Ramos (cell line): ENCODE measurements around the gene ZNHIT6.

Source experiments
- in situ Hi-C: fragments of 300-500 bp; cut with MboI; formaldehyde crosslinking; loops from one replicate; pipeline ENCODE4 v1.14.3; 2022; ENCODE audit warnings: low sequenced_read_pairs; ENCODE audit not compliant: unreplicated experiment

ZNHIT6 gene

GRCh38 chr1:85626818-85627217 is 81.4 kb downstream of the ZNHIT6 start:
- in situ Hi-C loops: no loop called here

GRCh38 chr1:85624361-85624760 is 83.9 kb downstream of the ZNHIT6 start:
- in situ Hi-C loops: no loop called here

- in situ Hi-C loops: no loop called here
These were observed 85.2 kb downstream of the ZNHIT6 start for GRCh38 chr1:85623061-85623471.

GRCh38 chr1:85621430-85621829 is 86.8 kb downstream of the ZNHIT6 start:
- in situ Hi-C loops: no loop called here

- in situ Hi-C loops: no loop called here
These were observed 90.6 kb downstream of the ZNHIT6 start for GRCh38 chr1:85617633-85618100.

GRCh38 chr1:85616736-85617135 is 91.5 kb downstream of the ZNHIT6 start:
- in situ Hi-C loops: no loop called here

GRCh38 chr1:85616364-85616705 is 91.9 kb downstream of the ZNHIT6 start:
- in situ Hi-C loops: no loop called here

GRCh38 chr1:85615586-85616363 is 92.5 kb downstream of the ZNHIT6 start:
- in situ Hi-C loops: no loop called here

- in situ Hi-C loops: no loop called here
These were observed 95.4 kb downstream of the ZNHIT6 start for GRCh38 chr1:85612704-85613361.

- in situ Hi-C loops: no loop called here
These were observed 96.4 kb downstream of the ZNHIT6 start for GRCh38 chr1:85611856-85612255.

GRCh38 chr1:85611425-85611824 is 96.8 kb downstream of the ZNHIT6 start:
- in situ Hi-C loops: no loop called here

GRCh38 chr1:85609976-85610375 is 98.3 kb downstream of the ZNHIT6 start:
- in situ Hi-C loops: no loop called here

- in situ Hi-C loops: no loop called here
These were observed 99.4 kb downstream of the ZNHIT6 start for GRCh38 chr1:85608851-85609250.

GRCh38 chr1:85607921-85608265 is 100.3 kb downstream of the ZNHIT6 start:
- in situ Hi-C loops: no loop called here

GRCh38 chr1:85607126-85607920 is 100.9 kb downstream of the ZNHIT6 start:
- in situ Hi-C loops: no loop called here

GRCh38 chr1:85606414-85606800 is 101.8 kb downstream of the ZNHIT6 start:
- in situ Hi-C loops: no loop called here

- in situ Hi-C loops: no loop called here
These were observed 102.5 kb downstream of the ZNHIT6 start for GRCh38 chr1:85605484-85606413.

- in situ Hi-C loops: no loop called here
These were observed 103.8 kb downstream of the ZNHIT6 start for GRCh38 chr1:85604298-85604997.

GRCh38 chr1:85603086-85603880 is 105.0 kb downstream of the ZNHIT6 start:
- in situ Hi-C loops: no loop called here
